Endodermal cell (in vitro differentiated cells): ENCODE measurements around the gene SLC16A1. TPM values are rescaled to one million over a fixed set of nuclear protein-coding genes. Genes with fewer than 3 reads are reported as not detected.

Experiments
- DNase-seq: peaks from one replicate; pipeline ENCODE4 v3.0.0-alpha.2; 2017
- H3K27ac ChIP-seq: 2 replicates; pipeline ENCODE4 v1.5.1; 2013; ENCODE audit warnings: mild to moderate bottlenecking, low read depth, low read length, moderate library complexity
- H3K27me3 ChIP-seq: 2 replicates; pipeline ENCODE4 v1.6.1; 2013; ENCODE audit warnings: mild to moderate bottlenecking, low read length, moderate library complexity; ENCODE audit not compliant: insufficient read depth, control insufficient read depth, poor library complexity, severe bottlenecking
- H3K36me3 ChIP-seq: 2 replicates; pipeline ENCODE4 v1.7.0; 2013; ENCODE audit warnings: mild to moderate bottlenecking, low read length, moderate library complexity; ENCODE audit not compliant: control insufficient read depth, insufficient read depth
- H3K4me1 ChIP-seq: one replicate; pipeline ENCODE4 v1.7.0; 2013; ENCODE audit warnings: low read length; ENCODE audit not compliant: control insufficient read depth, insufficient read depth
- H3K4me3 ChIP-seq: 2 replicates; pipeline ENCODE4 v1.5.1; 2013; ENCODE audit warnings: mild to moderate bottlenecking, low read length, moderate library complexity
- H3K9ac ChIP-seq: 2 replicates; pipeline ENCODE4 v1.6.1; 2013; ENCODE audit warnings: mild to moderate bottlenecking, low read length, moderate library complexity; ENCODE audit not compliant: poor library complexity, severe bottlenecking; ENCODE audit errors: extremely low read depth
- H3K9me3 ChIP-seq: 2 replicates; pipeline ENCODE4 v1.6.1; 2013; ENCODE audit warnings: mild to moderate bottlenecking, low read length, moderate library complexity; ENCODE audit not compliant: control insufficient read depth
- H3K27ac Mint-ChIP-seq: 2 replicates; pipeline ENCODE4 v1.8.0; 2020; ENCODE audit warnings: mixed read lengths
- H3K27me3 Mint-ChIP-seq: 2 replicates; pipeline ENCODE4 v1.8.0; 2021; ENCODE audit warnings: mild to moderate bottlenecking, mixed read lengths; ENCODE audit not compliant: insufficient read depth
- H3K36me3 Mint-ChIP-seq: 2 replicates; pipeline ENCODE4 v1.8.0; 2020; ENCODE audit warnings: low read depth, mixed read lengths
- H3K4me1 Mint-ChIP-seq: 2 replicates; pipeline ENCODE4 v1.8.0; 2020; ENCODE audit warnings: mixed read lengths
- H3K4me3 Mint-ChIP-seq: 2 replicates; pipeline ENCODE4 v1.8.0; 2020; ENCODE audit warnings: mild to moderate bottlenecking, moderate library complexity, mixed read lengths
- H3K9me3 Mint-ChIP-seq: 2 replicates; pipeline ENCODE4 v1.8.0; 2020; ENCODE audit warnings: mild to moderate bottlenecking, mixed read lengths
- WGBS, 2 experiments: methylation state at CpG; one replicate each; pipeline versions ENCODE4 v1.1.5 to v1.1.7; 2013; ENCODE audit warnings: missing lambda C conversion rate in 2 of 2, mixed read lengths in 1 of 2; ENCODE audit not compliant: insufficient coverage in 1 of 2, insufficient read length in 1 of 2; 5-methylcytosine and 5-hydroxymethylcytosine counted together
- total RNA-seq, 2 donors: library from RNA; stranded (reverse); fragmentation: NEBNext Ultra II Directional in 1 of 2; extraction: Animal tissue kit (Norgen Biotek cat#: 25700) in 1 of 2; gene quantifications; 2 replicates in 1 of 2; 3 replicates in 1 of 2; pipeline ENCODE4 v1.2.1, GENCODE V29; 2021
- TF ChIP-seq, protein P1 (sequence below): fragments of 200-600 bp; sonication (generic); conservative IDR thresholded peaks from 2 replicates; pipeline ENCODE4 v1.5.0; 2021; ENCODE audit warnings: antibody characterized with exemption, mild to moderate bottlenecking

The SLC16A1 gene
- total RNA-seq, 2 donors from 2014 or later, result 229 to 248 TPM

DNA sequence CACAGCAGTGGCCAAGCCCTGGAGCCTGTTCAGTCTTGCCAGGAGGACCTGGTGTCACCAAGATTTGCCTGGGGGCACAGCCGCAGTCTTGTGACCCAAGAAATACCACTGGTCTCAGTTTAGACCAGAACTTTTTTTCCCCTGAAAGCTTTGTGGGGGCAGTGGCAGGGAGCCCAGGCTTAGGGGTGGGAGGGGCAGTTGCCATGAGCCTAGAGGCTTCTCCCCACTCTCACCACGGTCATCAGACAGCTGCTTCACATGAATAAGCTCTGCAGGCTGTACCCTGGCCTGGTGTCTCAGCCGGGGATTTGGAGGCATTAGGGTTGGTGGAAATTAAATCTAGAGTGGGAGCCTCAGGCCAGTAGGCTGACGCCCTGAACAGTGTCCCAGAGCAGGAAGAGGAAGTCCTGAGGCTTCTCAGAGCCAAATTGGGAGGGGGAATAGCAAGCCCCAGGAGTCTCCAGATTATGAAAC is 73.7 kb downstream of the SLC16A1 start:
- Histone ChIP-seq H3K9me3 (no peaks in the 10 kb centered on the region), H3K4me3 (no peak overlapping the region), H3K27ac (no peak overlapping the region), H3K9ac (no peak overlapping the region), H3K27me3 (no peaks in the 10 kb centered on the region), H3K4me1 (no peaks in the 10 kb centered on the region), H3K36me3 (no peaks in the 10 kb centered on the region)
- Mint-ChIP-seq H3K27ac (peak overlapping the region; percentile 78), H3K27me3 (no peaks in the 10 kb centered on the region), H3K4me1 (peaks cover 31% of the 10 kb centered on the region), H3K4me3 (no peak overlapping the region), H3K36me3 (no peaks in the 10 kb centered on the region), H3K9me3 (no peaks in the 10 kb centered on the region)
- TF ChIP-seq, protein P1, sequence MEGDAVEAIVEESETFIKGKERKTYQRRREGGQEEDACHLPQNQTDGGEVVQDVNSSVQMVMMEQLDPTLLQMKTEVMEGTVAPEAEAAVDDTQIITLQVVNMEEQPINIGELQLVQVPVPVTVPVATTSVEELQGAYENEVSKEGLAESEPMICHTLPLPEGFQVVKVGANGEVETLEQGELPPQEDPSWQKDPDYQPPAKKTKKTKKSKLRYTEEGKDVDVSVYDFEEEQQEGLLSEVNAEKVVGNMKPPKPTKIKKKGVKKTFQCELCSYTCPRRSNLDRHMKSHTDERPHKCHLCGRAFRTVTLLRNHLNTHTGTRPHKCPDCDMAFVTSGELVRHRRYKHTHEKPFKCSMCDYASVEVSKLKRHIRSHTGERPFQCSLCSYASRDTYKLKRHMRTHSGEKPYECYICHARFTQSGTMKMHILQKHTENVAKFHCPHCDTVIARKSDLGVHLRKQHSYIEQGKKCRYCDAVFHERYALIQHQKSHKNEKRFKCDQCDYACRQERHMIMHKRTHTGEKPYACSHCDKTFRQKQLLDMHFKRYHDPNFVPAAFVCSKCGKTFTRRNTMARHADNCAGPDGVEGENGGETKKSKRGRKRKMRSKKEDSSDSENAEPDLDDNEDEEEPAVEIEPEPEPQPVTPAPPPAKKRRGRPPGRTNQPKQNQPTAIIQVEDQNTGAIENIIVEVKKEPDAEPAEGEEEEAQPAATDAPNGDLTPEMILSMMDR, result no peak
- 91% methylated on average over 3 to 4 of the region's 4 CpGs for WGBS, 2 experiments
- no peak for DNase-seq

DNA sequence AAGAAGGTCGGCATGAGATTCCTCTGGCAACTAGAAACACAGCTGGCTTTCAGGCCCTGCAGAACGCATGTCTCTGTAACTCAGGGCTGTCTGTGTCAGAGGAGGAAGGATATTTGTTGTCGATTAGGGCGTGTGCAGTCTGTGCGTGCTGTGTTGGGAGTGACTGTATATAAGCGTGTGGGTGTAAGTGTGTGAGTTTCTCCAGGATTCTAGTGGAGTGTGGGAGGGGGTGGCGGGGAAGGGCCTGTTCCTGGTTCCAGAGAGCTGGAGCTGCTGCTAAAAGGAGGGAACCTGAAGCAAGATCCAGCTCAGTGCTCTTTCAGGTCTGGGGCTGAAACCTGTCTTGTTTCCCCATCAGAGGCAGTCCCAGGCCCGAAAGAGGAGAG is 74.3 kb downstream of the SLC16A1 start:
- H3K9me3 Mint-ChIP-seq, result peaks cover 1% of the 10 kb centered on the region
- H3K9ac ChIP-seq, result no peak overlapping the region
- no peak overlapping the region for H3K4me3 Mint-ChIP-seq
- TF ChIP-seq, protein P1, result no peak
- H3K36me3 ChIP-seq, result no peaks in the 10 kb centered on the region
- WGBS, 2 experiments, result 92 to 97% methylated on average over 8 of the region's 8 CpGs
- no peak overlapping the region for H3K4me3 ChIP-seq
- peak overlapping the region; percentile 74 for H3K27ac Mint-ChIP-seq
- H3K36me3 Mint-ChIP-seq, result no peaks in the 10 kb centered on the region
- no peaks in the 10 kb centered on the region for H3K27me3 ChIP-seq
- peaks cover 34% of the 10 kb centered on the region for H3K4me1 Mint-ChIP-seq
- H3K27ac ChIP-seq, result no peak overlapping the region
- no peaks in the 10 kb centered on the region for H3K4me1 ChIP-seq
- no peak for DNase-seq
- H3K9me3 ChIP-seq, result no peaks in the 10 kb centered on the region
- H3K27me3 Mint-ChIP-seq, result no peaks in the 10 kb centered on the region

DNA sequence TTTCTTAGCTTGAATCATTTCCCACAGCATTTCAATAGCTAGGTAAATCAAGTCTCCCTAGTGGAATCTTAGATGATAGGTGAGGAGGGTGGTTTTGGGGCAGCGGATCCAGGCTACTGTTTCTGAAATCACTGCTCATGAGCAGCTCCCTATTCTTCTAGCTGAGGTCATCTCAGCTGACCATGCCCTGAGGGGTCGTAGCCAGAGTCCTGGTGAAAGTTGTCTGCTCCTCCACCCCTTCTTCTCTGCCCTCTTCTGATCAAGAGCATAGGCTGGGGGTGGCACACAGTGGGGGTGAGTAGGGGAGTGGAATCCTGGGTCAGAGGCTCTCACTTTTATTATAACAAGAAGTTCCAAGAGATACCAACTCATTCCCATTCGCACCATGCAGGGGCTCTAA is 76.2 kb downstream of the SLC16A1 start:
- H3K36me3 ChIP-seq, result no peaks in the 10 kb centered on the region
- TF ChIP-seq, protein P1, result no peak
- Mint-ChIP-seq H3K4me3 (no peak overlapping the region), H3K27ac (no peak overlapping the region), H3K9me3 (peaks cover 2% of the 10 kb centered on the region), H3K27me3 (no peaks in the 10 kb centered on the region), H3K36me3 (no peaks in the 10 kb centered on the region), H3K4me1 (peaks cover 34% of the 10 kb centered on the region)
- H3K4me1 ChIP-seq, result no peaks in the 10 kb centered on the region
- DNase-seq, result no peak
- H3K27me3 ChIP-seq, result no peaks in the 10 kb centered on the region
- no peaks in the 10 kb centered on the region for H3K9me3 ChIP-seq
- 90 to 100% methylated on average over 1 to 3 of the region's 3 CpGs for WGBS, 2 experiments
- no peak overlapping the region for H3K9ac ChIP-seq
- H3K27ac ChIP-seq, result no peak overlapping the region
- no peak overlapping the region for H3K4me3 ChIP-seq
